Stimulated activated CD8-positive, alpha-beta memory T cell treated with anti-CD3 and anti-CD28 coated beads, Interleukin-4, amount 100 ng/mL, for 4 hours (primary cell): Measurements from ENCODE around the gene PIEZO2.

ENCODE experiments used
- DNase-seq, 2 donors: peaks; one replicate each; pipeline ENCODE4 v3.0.0-alpha.2; 2020; ENCODE audit warnings: low read depth in 2 of 2, low spot score in 1 of 2

The PIEZO2 gene

DNA sequence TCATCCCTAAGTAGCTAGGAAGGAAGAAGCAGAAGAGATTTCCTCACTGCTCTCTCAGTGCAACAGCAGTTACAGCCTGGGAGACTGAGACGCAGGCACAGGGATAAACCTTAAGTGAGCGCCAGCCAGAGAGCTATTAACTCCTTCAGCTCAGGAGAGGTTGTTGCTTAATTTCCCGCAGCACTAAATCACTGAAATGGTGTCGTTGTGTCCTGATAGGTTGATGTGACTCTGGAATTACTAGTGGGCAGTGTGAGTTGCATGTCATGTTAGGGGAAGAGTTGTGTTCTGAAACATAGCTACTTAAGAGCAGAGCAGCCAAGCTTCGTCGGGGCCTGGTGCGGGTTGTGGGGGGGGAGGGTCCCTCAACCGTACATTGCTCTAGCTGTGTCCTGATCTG lies 397.7 kb downstream of the PIEZO2 start:
- DNase-seq: no peak

DNA sequence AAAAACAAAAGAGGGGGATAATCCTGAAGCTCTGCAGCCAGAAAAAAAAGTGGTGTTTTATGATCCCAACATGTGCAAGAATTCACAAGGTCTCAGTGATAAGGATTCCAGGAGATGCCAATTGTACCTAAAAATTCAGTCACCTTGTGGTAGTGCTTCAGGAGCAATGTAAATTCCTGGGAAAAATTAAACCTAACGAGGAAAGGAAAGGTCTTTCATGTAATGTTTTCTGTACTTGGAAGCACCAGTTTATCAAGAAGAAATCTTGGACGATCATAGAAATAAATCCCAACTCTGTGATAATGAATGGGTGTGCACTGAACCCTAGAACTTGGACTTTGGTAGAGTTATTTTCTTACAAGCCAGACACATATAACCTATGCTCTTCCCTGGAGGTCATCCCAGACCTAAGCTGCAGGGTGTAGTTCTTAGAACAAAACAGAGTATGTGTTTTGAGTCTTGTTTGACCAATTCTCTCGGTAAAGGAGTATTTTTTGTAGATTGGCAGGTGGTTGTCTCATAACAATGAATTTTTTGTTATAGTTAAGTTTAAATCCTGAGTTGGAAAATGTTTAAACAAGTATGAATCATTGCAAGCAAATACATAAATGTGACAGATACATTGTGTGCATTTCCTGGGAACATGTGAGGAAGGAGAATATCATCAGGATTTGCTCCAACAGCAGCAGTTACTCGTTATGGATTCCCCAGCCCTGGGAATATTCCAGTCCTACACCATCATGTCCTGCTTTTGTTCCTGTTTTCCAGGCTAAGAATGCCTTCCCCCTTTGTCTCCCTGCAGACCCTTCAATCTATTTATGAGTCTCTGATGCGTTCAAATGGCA lies 399.0 kb downstream of the PIEZO2 start:
- no peak for DNase-seq

DNA sequence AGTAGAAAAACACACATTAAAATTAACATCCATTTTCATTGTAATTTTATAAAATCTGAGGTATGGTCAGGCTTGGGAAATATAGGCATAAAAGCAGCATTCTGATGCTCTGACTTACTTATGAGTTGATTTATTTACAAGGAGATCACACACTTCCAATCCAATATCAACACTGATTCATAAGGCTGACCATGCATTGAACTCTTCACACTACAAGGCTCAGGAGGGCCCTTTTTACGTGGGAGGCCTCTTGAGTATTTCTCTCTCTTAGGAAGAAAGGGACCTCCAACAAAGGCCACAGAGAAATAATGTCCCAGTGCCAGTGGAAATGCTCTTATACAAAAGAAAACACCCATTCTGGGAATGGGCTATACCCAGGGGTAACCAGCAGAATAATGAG lies 400.7 kb downstream of the PIEZO2 start:
- DNase-seq: no peak

DNA sequence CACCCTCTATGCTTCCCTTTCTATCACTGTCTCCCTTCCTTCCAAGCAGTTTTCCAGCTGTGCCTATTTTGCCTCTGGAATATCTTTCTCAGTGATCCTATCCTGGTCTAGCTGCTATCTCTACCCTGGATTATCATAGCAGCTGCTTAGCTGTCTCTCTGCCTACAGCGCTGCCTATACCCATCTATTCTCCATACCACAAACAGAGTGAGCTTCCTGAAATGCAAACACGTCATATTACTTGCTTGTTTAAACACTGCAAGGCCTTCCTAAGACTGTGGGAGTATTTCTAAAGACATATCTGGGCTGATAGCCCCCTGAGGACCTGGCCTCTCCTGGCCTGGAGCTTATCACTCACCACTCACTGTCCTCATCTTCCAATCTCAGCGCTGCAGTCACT lies 403.4 kb downstream of the PIEZO2 start:
- DNase-seq: no peak

DNA sequence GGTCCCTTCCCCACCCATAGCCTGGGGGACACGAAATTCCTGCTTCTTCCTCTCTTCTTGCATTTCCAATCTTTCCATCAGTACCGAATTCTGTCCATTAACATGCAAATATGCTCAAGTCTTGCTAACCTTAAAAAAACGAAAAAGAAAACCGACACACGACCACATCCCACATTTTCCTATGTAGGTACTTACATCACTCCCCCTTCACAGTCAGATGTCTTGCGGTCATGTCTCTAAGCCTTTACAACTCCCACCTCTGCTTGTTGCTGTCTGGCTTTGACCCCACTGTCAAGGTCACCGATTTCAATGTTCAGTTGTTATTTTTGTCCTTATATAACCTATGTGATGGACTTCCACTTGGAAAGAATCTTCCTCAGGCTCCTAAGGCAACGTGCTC lies 404.1 kb downstream of the PIEZO2 start:
- no peak for DNase-seq

DNA sequence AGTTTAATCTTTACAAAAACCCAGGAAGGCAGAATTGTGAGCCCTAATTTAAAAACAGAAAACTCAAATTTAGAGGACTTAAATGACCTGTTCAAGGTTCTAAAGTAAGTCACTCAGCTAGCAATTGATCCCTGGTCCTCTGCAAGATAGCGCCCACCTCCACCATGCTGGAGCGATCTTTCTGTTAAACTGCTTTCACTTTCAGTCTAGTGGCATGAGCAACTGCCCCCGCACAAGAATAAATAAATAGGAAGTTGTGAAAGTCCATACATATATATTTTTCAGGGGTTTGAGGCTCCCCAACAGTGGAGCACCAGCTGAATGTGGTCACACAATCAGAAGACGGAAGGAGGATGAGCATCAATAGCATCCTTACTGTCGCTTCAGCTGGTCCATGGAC lies 405.6 kb downstream of the PIEZO2 start:
- DNase-seq: no peak

DNA sequence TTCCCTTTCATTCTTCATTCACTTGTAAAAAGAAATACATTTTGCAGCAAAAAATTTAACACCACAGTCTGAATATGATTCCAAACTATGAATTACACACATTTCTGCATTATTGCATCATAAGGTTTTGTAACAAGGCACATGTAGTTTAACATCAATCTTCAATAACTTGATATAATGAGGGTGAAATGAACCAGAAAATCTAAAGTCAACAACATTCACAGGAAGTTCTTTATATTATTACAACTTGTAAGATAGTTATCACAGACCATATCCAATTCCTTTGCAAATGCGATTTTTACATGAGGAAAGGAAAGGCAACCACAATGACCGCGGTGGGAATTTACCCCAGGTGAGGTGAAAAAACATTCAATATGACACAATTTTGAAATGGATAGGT lies 410.2 kb downstream of the PIEZO2 start:
- no peak for DNase-seq

DNA sequence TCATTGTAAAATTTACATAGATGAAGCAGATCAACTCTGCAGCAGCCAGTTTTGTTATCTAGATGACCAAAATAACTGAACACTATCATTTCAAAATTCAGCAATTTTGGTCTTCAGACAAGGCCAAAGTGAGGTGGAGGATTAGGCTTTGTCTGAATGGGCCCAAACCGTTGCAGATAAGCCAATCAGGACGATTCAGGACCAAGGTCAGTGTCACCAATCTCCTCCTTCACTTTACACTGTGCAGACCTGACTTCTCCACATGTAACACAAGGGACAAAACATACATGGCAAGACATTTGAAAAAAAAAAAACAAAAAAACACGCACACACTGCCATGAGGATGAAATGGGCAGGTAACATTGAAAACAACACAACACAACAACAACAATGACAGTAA lies 412.4 kb downstream of the PIEZO2 start:
- no peak for DNase-seq

DNA sequence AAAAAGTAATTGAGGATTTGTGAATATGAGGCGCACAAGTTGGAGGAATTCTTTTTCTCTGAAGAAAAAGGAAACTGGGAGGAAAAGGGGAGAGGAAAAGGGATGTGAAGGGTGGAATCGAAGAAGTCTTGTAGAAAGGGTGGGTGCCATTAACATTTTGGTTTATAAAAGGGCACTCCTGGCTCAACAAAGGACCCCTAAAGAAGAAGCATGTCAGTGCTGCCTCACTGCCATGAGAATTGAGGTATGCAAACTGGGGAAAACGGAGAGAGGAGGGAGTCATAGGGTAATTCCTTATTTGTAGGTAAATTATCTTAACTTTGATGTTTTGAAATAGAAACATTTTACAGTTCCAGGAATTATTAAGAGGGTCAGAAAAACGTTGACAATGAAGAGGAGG lies 416.4 kb downstream of the PIEZO2 start:
- no peak for DNase-seq

DNA sequence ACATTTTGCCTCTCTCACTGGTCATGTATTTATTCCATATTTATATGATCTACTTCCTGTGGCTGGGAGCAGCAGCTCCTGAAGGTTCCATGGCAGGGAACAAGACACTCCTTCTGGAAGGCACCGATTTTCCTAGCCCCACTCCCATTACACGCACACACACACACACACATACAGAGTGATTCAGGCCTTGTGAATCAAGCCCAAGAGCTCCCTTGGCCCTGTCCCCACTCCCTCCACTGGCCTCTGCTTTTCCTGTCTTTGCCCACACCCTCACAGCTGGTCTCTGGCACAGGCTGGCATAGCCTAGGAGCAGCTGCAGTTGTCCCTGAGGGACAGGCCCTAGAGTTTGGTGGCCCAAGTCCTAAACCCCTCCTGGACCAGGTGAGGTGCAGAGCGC lies 421.9 kb downstream of the PIEZO2 start:
- DNase-seq: no peak

DNA sequence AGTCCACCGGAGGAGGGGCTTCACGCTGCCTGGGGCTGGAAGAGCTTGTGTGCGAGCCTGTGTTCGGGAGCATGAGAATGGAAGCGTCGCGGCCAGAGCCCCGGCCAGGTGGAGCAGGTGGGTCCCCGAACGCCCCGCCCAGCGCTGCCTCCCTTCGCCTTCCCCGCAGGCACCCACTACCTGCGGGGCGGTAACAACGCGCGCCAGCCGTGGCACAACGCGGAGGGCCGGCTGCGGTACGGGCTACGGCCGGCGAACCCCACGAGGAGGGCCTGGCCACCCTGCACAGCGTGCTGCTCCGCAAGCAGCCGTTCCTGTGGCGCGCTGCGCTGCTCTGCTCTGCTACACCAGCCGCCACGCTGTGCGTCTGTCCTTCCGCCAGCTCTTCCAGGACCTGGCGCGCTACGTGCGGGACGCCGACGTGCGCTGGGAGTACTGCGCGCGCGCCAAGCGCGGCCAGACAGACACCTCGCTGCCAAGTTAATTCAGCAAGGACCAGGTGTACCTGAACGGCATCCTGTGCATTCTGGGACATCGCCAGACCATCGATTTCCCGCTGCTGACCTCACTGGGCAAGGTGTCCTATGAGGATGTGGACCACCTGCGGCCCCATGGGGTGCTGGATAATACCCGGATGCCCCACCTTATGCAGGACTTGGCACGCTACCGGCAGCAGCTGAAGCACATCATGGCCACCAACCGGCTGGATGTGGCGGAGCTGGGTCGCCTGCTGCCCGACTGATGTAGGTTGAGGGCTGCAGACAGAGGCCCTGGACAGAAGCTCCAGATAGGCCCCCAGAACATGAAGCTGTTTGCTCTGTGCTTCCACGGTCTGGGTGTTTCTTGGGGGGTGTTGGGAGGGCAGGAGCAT lies 422.9 kb downstream of the PIEZO2 start:
- DNase-seq: no peak

DNA sequence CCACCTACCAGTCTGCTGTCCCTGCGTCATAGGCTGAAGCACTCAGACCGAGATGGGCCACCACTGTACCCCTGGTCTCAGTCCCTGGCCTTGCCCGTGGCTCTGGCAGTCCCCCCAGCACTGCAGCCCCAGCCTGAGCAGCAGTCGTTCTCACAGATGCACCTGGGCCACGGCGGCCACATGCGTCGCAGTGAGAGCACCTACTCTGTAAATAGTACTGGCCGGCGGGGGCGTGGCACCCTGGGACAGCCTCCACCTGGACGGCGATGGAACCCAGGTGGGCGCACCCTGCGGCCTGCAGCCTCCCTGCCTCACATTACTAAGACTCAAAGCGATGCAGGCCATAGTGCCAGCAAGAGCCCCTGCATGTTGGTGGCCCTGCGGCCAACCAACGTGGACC lies 424.7 kb downstream of the PIEZO2 start:
- no peak for DNase-seq

DNA sequence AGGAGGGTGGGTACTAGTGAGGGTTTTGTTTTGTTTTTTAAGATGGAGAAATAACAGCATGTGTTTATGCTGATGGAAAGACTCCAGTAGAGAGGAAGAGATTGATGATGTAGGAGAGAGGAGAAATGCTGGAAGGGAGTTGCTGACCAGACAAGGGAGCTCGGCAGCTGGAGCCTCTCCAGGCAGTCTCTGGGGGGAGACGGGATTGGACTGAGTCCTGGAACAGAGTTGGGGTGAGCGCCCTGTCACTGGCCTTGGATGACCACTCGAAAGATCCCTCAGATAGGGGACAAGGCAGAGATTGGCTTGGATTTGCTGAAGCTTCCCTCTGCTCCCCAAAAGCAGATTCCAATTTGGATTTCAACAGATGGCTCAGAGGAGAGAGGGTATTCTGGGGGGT lies 425.9 kb downstream of the PIEZO2 start:
- DNase-seq: no peak

DNA sequence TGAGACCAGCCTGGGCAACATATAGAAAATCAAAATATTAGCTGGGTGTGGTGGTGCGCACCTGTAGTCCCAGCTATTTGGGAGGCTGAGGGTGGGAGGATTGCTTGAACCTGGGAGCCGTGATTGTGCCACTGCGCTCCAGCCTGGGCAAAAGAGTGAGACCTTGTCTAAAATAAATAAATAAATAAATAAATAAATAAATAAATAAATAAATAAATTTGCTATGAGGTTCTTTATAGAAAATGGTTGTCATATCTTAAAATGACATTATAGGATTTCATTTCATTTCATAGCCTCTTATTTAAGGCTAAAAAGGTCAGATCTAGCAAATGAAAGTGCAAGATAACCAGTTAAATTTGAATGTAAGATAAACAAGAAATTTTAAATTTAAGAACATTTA lies 430.6 kb downstream of the PIEZO2 start:
- DNase-seq: no peak

DNA sequence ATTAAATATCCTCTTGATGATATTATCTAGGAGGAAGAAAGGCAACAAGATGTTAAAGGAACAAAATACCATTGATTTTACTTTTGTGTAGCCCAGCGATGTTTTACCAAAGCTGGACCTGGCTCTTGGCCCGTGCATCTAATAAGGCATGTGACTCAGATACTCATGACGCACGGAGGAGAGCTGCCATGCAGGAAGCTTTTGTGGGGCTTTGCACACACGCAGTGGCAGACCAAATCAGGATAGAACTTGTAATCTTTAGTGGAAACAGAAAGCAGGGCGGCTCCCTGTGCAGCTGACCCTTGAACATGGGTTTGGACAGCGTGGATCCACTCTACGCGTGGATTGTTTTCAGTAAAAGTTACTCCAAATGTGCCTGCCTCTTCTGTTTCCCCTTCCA lies 433.6 kb downstream of the PIEZO2 start:
- DNase-seq: no peak

DNA sequence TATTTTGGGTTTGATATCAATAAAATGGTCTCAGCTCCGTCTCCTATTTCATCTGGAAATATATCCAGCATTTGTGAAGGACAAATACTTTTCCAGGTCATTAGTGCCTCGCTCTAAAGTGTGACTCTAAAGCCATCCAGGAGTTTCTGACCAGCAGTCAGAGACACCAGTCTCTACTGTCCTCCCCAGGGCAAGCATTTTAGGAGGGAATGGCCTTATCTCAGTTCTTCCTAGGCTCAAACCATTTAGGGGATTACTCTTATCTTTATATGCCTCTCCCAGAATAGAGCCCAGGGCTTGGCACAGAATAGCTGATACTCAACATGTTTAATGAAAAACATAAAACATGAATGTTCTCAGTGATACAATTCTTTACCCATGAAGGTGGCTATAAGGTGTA lies 436.0 kb downstream of the PIEZO2 start:
- no peak for DNase-seq

DNA sequence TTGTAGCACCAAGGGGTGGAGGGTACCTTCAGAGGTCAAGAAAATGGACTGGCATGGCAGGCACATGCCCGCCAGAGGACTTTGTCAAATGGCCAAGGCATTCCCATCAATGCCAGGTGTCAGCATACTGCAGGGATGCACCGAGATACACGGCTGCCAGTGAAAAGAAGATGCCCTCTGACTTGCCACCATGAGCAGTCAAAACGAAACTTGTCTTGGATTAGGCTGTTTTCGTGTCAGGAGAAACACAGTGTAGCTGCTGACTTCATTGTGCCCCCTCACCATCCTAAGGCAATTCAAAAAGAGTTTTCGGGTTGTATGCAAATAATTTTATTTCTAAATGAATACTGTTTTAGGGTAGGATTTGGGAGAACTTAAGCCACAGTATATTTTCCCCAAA lies 442.1 kb downstream of the PIEZO2 start:
- DNase-seq: no peak

DNA sequence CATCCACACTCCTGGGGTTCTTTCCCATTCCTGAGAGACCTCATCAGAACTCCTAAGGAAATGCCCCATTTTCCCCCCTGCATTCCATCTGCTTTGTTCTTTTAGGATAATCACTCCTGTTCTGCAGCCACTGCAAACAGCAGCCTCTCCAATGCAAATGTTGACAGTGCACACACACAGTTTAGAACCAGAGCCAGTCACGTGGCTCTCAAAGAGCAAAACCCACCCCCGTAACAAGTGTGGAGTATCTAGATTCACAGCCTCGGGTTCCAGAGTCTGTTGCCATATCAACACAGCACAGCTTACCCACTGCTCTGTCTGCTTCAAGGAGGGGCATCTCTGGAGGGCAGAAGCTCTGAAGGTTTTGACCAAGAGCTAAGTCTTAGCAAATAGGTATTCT lies 443.6 kb downstream of the PIEZO2 start:
- DNase-seq: no peak

DNA sequence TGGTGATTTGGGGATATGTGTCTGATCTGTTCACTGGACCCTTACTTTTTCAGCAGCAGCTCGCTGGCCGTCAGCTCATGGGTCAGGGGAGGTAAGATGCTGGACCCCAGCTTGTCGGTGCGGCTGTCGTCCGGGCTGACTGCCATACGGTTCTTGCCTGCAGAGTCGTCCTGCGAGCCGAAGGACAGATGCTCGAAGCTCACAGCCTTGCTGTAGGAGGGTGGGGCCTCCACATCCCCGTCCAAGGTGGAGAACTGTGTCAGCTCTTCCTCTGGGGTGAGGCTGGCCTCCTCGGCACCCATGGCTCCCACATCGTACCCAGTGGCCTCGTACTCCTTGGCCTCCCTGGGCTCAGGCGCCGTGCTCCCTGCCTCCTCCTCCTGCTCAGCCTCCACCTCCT lies 444.1 kb downstream of the PIEZO2 start:
- no peak for DNase-seq

DNA sequence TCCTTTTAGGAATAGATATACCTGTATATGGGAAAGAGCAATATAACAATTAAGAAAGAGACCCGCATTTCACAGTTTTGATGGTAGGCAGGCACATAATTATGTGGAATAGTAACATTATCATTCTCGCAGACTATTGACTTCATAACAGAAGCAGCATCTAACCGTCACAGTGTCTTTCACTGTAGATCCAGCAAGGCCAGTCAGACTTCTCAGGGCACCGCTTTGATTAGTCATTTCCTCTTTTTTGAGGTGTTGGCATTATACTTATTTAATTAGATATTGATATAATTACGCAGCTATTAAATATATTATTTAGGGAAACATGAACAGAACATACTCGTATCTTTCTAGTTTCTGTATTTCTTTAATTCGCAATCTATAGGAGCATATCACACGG lies 447.2 kb downstream of the PIEZO2 start:
- DNase-seq: no peak

DNA sequence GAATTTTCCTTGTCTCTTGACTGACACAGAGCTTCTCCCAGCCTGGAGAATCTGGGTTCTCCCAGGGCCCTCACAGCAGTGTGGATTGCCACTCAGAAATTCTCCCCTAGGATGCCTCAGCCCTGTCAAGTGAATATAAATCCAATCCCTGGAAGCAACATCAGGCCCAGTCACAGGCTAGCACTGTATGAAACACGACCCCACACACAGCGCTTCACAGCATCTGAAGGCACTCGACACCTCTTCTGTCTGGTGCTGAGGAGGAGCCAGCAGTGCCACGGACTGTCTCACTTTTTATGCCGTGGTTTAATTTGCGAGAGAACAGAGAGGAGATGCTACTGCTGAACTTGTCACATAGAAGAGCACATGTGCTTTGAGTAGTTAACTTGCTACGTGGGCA lies 459.0 kb downstream of the PIEZO2 start:
- DNase-seq: no peak

DNA sequence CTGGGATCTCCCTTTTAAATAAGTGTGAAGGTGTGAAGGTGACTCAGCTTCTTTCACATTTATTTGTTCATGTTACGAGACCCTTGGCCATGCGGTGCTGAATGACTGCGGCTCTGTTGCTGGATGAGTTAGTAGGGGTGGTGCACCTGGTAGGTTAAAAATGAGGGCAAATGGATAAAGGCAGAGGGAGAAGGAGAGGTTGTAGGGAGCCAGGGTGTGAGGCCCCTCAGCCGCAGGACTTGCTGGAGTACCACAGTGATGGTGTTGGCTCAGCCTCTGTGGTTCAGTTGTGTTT lies 459.4 kb downstream of the PIEZO2 start:
- DNase-seq: no peak
